ENCODE data around the gene CD79A. TPM values are rescaled to one million over a fixed set of nuclear protein-coding genes. Genes with fewer than 3 reads are reported as not detected.
"Not testable (repeated sequence)": the region's sequence is repeated elsewhere in the genome, so short reads cannot be mapped to it uniquely, and the experiment has no call there.

Gene CD79A
- total RNA-seq, 1 donor from 2014 or later = 0.55 TPM

DNA sequence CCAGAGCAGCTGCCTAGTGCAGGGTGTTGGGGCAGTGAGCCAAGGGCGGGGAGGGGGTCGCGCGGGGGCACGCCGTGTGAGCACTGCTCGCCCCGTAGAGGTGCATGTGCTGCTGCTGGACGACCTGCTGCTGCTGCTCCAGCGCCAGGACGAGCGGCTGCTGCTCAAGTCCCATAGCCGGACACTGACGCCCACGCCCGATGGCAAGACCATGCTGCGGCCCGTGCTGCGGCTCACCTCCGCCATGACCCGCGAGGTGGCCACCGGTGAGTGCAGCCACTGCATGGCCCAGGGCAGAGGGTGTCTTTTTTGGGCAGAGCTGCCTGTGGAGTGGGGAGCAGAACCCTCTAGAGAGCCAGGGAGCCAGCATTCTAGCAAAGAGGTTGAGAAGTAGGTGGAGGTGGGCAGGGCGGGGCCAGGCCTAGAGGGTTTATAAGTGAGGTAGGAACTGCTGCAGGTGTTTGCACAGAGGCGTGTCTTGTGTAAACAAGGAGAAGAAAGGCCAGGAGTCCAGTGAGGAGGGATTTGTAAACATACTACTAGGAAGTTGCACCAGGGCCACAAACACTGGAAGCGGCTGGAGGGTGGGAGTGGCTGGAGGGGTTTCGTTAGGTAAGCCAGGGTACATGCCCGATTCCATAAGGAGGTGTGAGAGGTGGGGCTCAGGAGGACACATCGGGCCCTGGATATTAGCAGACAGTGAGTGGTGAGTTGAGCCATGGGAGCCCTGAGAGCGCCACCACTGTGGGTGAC, 27.2 kb downstream of the CD79A start:
- ATAC-seq (peak; percentile 44), DNase-seq (ENCODE audit: low spot score) (no peak)

DNA sequence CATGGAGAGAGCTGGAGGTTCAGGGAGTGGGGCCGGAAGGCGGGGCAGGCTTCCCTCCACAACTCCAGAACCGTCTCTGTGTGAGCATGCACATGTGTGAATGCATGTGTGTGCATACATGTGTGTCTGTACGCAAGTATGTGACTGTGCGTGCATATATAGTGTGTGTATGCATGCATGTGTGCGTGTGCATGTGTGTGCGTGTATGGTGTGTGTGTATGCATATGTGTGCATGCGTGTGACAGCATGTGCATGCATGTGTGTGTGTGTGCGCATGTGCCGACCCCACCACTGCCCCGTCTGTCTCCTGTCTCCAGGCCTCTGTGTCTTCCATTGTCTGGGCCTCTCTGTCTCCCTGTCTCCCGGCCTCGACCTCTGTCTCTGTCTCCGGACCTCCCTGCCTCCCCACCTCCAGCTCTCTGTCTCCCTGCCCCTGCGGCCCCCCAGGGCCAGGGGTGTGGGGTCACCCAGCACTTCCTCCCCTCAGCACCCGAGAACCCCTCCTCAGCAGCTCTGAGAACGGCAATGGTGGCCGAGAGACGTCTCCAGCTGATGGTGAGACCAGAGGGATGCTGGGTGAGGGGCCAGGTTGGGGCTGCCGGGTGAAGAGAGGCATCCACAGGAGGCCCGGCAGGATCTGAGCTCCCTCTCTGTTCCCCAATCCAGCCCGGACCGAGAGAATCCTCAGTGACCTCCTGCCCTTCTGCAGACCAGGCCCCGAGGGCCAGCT, 28.4 kb downstream of the CD79A start:
- DNase-seq (ENCODE audit: low spot score) = no peak
- ATAC-seq = no peak

- DNase-seq (ENCODE audit: low spot score) = no peak
Measured at GRCh38 chr19:41906271-41906670, 29.2 kb downstream of the CD79A start.

DNA sequence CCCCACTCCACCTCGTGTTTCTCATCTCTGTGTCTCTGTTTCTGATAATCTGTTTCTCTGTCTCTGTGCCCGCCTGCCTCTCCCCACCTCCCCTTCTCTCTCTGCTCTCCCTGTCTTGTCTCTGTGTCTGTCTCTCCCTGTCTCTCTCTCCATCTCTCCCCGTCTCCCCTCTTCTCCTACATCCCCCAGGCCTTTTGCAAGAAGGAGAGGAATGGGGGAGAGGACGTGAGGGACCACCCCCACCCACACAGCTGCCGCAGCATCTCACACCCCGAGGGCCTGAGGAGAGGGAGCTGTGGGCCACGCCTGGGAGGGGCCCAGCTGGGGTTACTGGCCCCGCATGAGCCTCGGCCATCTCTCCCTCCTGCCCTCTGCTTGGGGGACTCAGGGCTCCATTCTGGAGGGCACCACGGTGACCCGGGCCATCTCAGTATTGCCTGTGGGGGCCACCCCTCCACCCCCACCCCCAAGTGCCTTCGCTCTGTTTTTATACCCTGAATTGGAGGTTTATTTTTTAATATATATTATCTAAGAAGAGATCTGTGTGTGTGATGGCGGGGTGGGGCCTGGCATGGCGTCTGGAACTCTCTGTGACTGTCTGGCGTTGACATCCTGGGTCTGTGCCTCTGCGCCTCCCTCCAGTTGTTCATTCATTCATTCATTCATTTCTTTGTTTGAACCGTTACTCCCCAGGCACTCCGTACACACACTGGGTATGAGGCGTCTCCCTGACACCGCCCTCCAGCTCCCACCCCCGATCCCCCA, 30.0 kb downstream of the CD79A start:
- ATAC-seq (no peak), DNase-seq (ENCODE audit: low spot score) (no peak)

More at GRCh38 chr19:41906271-41906670, 29.2 kb downstream of the CD79A start:
- no peak for ATAC-seq

DNA sequence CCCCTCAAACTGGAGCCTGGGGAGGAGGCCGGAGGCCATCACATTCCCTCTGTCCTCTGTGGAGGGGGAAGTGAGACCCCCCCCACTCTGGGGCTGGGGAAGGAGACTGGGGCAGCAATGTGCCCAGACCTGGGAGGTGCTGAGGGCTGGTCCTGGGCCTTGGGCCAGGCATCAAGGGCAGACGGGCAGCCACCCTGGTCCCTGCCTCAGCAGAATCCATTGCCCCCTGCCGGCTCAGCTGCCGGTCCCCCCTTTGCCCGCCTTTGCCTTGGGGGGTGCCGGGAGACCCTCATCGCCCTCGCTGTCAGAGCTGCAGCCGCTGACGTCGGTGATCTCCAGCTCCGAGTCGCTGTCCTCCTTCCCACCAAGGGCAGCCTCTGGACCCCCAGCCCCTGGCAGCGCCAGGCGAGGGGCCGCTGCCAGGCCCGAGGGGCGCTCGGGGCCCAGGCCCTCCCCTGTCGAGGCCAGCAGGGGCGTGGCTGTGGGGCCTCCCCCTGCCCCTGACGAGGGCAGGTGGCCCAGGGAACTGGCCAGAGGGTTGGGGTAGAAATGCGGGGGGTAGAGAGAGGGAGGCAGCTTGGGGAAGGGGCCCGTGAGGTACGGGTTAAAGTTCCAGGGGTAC, 31.0 kb downstream of the CD79A start:
- ATAC-seq (no peak), DNase-seq (ENCODE audit: low spot score) (no peak)

DNA sequence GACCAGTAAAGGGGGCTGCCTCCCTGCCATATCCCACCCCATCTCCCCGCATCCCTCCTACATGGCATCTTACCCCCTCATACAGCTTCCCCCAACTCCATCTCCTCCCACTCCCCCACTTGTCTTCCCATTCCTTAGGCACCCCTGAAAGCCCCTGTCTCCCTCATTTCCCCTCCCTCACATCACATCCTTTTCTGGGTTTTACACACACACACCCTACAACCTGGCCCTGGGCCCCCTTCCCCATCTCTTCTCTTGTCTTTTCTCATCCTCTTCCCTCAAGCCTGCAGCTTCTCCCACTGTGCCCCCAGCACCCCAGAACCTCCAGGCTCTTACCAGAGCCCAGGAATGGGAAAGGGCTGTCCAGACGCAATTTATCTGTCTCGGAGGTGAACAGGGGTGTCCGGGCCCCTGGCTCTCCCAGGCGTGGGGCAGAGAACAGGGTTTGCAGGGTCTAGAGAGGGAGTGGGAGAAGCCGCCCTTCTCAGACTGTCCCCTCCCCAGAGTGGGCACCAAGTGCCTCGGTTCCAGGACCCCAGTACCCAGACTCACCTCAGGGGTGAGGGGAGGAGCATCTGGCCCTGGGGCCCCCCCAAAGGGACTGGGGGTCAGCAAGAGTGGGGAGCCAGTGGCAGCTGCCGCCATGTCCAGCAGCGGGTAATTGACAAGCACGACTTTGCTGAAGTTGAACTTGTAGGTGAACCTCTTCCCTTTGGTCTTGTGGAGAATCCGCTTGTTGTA, 31.8 kb downstream of the CD79A start:
- ATAC-seq = no peak

GRCh38 chr19:41909706-41910105, 32.6 kb downstream of the CD79A start:
- no peak for ATAC-seq
- no peak for DNase-seq (ENCODE audit: low spot score)

More for the DNA sequence above, 31.8 kb downstream of the CD79A start:
- no peak for DNase-seq (ENCODE audit: low spot score)

DNA sequence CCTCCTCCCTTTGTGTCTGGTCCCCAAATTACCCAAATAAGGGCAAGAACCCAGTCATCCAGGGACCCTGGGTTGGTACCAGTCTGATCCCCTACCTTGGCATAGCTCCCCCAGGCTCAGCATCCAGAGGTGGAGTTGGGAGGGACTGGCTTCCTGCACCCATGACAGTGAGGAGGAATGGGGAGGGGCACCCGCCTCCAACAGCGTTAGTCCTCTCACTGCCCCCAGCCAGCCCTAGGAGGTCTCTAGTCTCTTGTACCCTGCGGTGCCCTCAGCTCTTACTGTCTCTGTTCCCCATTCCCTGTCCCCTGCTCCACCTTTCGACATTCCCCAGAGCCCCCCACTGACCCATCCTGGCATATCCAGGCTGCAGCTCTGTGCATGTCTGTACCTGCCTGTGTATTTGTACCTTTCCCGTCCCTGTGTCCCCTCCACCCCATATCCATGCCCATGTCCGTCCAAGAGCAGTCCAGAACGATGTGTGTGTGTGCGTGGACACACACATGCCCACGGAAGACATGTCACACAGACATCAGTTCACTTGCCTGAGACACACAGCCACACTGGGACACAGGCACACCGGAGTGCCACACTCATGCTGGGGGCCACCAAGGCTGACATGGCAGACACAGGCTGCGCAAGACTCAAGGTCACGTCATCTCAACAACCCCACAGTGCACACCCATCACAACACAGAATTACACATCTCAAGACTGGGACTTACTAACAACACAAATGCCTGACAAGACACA, 33.3 kb downstream of the CD79A start:
- ATAC-seq (peak; percentile 4), DNase-seq (ENCODE audit: low spot score) (no peak)

DNA sequence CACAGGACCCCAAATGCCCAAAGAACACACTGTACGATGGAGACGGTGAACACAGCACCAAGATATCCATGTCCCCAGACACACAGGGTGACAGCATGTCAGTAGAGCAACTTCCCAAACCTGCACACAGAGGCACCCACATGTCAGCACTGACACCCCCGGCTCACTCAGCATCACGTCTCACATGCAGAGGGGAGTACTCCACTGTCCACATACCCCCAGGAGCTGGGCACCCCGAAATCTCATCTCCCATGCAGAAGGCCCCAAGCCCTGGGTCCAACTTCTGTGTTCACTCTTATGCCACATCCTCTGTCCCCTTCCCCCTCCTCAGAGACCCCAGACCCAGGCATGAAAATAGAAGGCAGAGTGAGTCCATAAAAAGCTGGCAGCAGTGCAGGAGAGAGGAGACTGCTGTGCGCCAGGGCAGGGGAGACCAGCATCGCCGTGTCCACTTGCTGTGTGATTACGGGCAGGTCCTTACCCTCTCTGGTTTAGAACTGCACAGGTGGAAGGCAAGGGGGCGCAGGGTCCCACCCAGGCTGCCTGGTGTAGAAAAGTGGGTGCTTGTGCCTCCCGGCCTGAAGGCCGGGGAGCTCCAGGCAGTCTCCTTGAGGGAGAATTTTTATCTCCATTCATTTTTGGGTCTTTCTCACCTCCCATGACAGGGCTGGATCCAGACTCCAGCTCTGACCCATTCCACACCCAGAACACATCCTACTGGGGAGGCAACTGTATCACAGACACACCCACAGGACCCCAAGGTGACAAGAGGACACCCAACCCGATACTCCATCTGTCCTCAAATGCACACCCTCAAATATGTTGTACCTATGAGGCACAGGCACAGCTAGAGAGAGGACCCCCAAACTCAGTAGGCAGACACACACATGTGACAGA, 34.2 kb downstream of the CD79A start:
- no peak for DNase-seq (ENCODE audit: low spot score)
- ATAC-seq = no peak

GRCh38 chr19:41911889-41912731, 35.0 kb downstream of the CD79A start:
- DNase-seq (ENCODE audit: low spot score) (no peak), ATAC-seq (no peak)

DNA sequence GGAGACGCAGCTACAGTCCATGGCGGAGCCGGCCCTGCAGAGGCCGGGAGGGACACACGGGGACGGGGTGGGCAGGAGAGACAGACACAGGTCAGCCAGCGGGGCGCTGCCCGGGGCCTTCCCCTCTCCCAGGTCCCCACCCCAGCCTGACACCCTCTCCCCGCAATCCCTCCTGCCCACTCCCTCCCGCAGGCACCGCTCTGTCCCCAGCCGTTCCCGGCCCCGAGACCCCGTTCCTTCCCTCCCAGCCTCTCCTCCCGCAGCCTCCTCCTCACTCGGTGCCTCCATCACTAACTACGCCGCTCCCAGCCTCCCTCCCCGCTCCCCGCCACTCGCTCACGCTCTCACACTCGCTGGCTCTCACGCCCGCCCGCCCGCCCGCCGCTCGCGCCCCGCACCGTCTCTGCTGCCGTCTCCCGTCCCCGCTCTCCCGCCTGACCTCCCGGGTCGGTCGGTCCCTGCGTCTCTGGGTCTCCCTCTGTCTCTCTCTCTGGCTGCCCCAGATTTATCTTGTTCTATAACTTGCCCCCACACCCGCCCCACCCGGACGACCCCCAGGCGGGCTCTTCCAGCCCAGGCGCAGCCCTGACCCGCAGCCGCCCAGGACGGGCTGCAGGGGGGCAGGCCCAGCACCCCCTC, 35.9 kb downstream of the CD79A start:
- DNase-seq (ENCODE audit: low spot score) (no peak), ATAC-seq (no peak)

GRCh38 chr19:41913538-41914423, 36.7 kb downstream of the CD79A start:
- DNase-seq (ENCODE audit: low spot score) = no peak
- no peak for ATAC-seq

DNA sequence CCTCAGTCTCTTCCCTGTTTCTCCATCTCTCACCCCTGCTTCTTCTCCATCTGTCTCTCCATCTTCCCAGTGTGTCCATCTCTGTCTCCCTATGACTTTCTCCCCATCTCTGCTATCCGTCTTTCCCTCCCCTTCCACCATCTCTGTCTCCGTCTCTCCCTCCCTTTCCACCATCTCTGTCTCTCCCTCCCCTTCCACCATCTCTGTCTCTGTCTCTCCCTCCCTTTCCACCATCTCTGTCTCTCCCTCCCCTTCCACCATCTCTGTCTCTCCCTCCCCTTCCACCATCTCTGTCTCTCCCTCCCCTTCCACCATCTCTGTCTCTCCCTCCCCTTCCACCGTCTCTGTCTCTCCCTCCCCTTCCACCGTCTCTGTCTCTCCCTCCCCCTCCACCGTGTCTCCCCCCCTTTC, 37.4 kb downstream of the CD79A start:
- DNase-seq (ENCODE audit: low spot score); ATAC-seq: not testable (repeated sequence)

DNA sequence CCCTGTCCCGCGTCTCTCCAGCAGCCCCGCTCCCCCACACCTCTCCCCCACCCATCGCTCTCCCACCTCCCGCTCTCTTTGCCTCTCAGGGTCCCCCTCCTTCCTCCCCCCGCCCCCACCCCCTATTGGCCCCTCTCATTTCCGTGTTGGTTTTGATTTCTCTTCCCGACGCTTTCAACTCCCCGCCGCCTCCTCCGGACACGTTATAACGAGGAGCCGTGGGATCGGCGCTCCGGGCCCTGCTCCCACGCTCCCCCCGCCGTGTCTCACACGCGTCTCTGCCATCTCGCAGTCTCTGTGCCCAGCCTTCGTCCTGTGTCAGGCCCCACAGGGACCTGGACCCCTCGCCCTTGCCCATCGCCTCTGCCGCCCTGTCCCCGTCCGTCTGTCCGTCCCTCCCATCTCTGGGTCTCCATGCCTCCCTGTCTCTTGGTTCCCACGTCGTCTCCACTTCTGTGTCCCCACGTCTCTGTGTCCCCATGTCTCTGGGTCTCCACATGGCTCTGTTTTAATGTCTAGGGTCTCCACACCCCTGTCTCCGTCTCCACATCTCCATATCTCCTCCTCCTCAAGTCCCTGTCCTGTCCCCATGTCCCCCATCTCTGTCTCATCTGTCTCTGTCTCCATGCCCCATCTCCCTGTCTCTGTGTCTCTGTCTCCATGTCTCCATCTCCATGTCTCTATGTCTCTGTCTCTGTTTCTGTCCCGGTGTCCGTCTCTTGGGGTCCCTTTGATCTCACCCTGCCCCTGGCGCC, 38.1 kb downstream of the CD79A start:
- ATAC-seq (no peak), DNase-seq (ENCODE audit: low spot score) (no peak)

- ATAC-seq (no peak), DNase-seq (ENCODE audit: low spot score) (no peak)
Measured at GRCh38 chr19:41915776-41916414, 38.8 kb downstream of the CD79A start.

Measured in left lobe of liver (tissue), 2 donors.